ENCODE measurements around the gene TXNL4A. TPM values are rescaled to one million over a fixed set of nuclear protein-coding genes. Genes with fewer than 3 reads are reported as not detected.
A peak's percentile ranks its signal among the peaks of the same experiment; 100 is the strongest.
"Not testable (repeated sequence)": the region's sequence is repeated elsewhere in the genome, so short reads cannot be mapped to it uniquely, and the experiment has no call there.

Gene TXNL4A
- total and polyA plus RNA-seq, 9 donors, result 9.4 to 57.1 (median 42.3) TPM

GRCh38 chr18:80009661-80010550 lies 21.5 kb upstream of the TXNL4A start:
- H3K27me3 ChIP-seq, result no peaks in the 10 kb centered on the region
- H3K4me1 ChIP-seq (ENCODE audit: insufficient read depth), result no peaks in the 10 kb centered on the region
- H3K9me3 ChIP-seq, result peaks cover 0 to 3% of the 10 kb centered on the region in 2 donors
- no peak overlapping the region for H3K4me3 ChIP-seq
- TF ChIP-seq EP300 (IDR thresholded peaks at IDR 0.05) (no peak), POLR2A (IDR thresholded peaks at IDR 0.05) (no peak)
- peak in 4 of 5 donors; percentile 21 to 47 (median 28) for DNase-seq
- H3K27ac ChIP-seq, result no peak overlapping the region
- WGBS, 3 donors, result 76 to 88% (median 80%) methylated on average over 16 of the region's 16 CpGs
- intact Hi-C loops (cut with DNase I), result no loop called here
- no peaks in the 10 kb centered on the region for H3K36me3 ChIP-seq

GRCh38 chr18:80006724-80007123 lies 18.4 kb upstream of the TXNL4A start:
- no peak for TF ChIP-seq EP300 (IDR thresholded peaks at IDR 0.05)
- Histone ChIP-seq H3K4me1 (ENCODE audit: insufficient read depth) (no peaks in the 10 kb centered on the region), H3K27me3 (no peaks in the 10 kb centered on the region), H3K27ac (no peak overlapping the region), H3K36me3 (no peaks in the 10 kb centered on the region), H3K4me3 (no peak overlapping the region), H3K9me3 (no peaks in the 10 kb centered on the region)
- intact Hi-C loops (cut with DNase I), result no loop called here
- WGBS, 3 donors, result 65 to 68% (median 67%) methylated on average over 7 of the region's 7 CpGs
- no peak for DNase-seq

- intact Hi-C loops (cut with DNase I), result no loop called here
- Histone ChIP-seq H3K9me3 (no peaks in the 10 kb centered on the region), H3K27me3 (no peaks in the 10 kb centered on the region), H3K27ac (no peak overlapping the region), H3K4me3 (no peak overlapping the region), H3K4me1 (ENCODE audit: insufficient read depth) (no peaks in the 10 kb centered on the region), H3K36me3 (no peaks in the 10 kb centered on the region)
- TF ChIP-seq POLR2A (IDR thresholded peaks at IDR 0.05) (no peak), CTCF (IDR thresholded peaks at IDR 0.05) (no peak), EP300 (IDR thresholded peaks at IDR 0.05) (no peak)
- no peak for DNase-seq
- WGBS, 3 donors, result 79 to 90% (median 80%) methylated on average over 12 of the region's 12 CpGs
Measured at GRCh38 chr18:80004600-80005342, 16.4 kb upstream of the TXNL4A start.

- WGBS, 3 donors, result 93 to 96% (median 94%) methylated on average over 5 of the region's 5 CpGs
- Histone ChIP-seq H3K9me3 (no peaks in the 10 kb centered on the region), H3K4me3 (no peak overlapping the region), H3K27ac (no peak overlapping the region), H3K27me3 (no peaks in the 10 kb centered on the region), H3K36me3 (no peaks in the 10 kb centered on the region), H3K4me1 (ENCODE audit: insufficient read depth) (no peaks in the 10 kb centered on the region)
- DNase-seq, result no peak
- intact Hi-C loops (cut with DNase I), result no loop called here
- TF ChIP-seq CTCF (IDR thresholded peaks at IDR 0.05) (no peak), EP300 (IDR thresholded peaks at IDR 0.05) (no peak), POLR2A (IDR thresholded peaks at IDR 0.05) (no peak)
Measured at GRCh38 chr18:80002468-80002867, 14.1 kb upstream of the TXNL4A start.

- TF ChIP-seq CTCF (IDR thresholded peaks at IDR 0.05) (no peak), POLR2A (IDR thresholded peaks at IDR 0.05) (no peak), EP300 (IDR thresholded peaks at IDR 0.05) (no peak)
- Histone ChIP-seq H3K27ac (no peak overlapping the region), H3K9me3 (no peaks in the 10 kb centered on the region), H3K36me3 (no peaks in the 10 kb centered on the region), H3K4me3 (no peak overlapping the region), H3K4me1 (ENCODE audit: insufficient read depth) (no peaks in the 10 kb centered on the region), H3K27me3 (no peaks in the 10 kb centered on the region)
- intact Hi-C loops (cut with DNase I), result no loop called here
- WGBS, 3 donors, result 74 to 92% (median 82%) methylated on average over 3 of the region's 3 CpGs
- DNase-seq, result no peak
Measured at GRCh38 chr18:80000877-80001276, 12.5 kb upstream of the TXNL4A start.

- H3K4me1 ChIP-seq (ENCODE audit: insufficient read depth); DNase-seq; H3K27ac ChIP-seq; intact Hi-C loops (cut with DNase I); H3K4me3 ChIP-seq; H3K27me3 ChIP-seq; H3K36me3 ChIP-seq; H3K9me3 ChIP-seq: not testable (repeated sequence)
- 79 to 87% (median 84%) methylated on average over 2 of the region's 2 CpGs for WGBS, 3 donors
Measured at GRCh38 chr18:79999701-80000100, 11.3 kb upstream of the TXNL4A start.

All from ovary (tissue), 9 donors.